BE2C (cell line): ENCODE results near the gene HOOK2.

Experiments used
- DNase-seq: peaks from one replicate; pipeline ENCODE4 v3.0.0-alpha.2; 2020
- H3K27me3 ChIP-seq: fragments of 250-450 bp; sonication (Bioruptor Pico); 2 replicates; pipeline ENCODE4 v1.5.1; 2020; ENCODE audit warnings: mild to moderate bottlenecking
- H3K36me3 ChIP-seq: fragments of 250-450 bp; sonication (Bioruptor Pico); 2 replicates; pipeline ENCODE4 v1.5.1; 2020; ENCODE audit warnings: mild to moderate bottlenecking
- H3K4me1 ChIP-seq: fragments of 250-450 bp; sonication (Bioruptor Pico); 2 replicates; pipeline ENCODE4 v1.5.1; 2020
- H3K4me3 ChIP-seq: 2 replicates; pipeline ENCODE4 v1.5.1; 2011; ENCODE audit warnings: low read depth, low read length
- H3K9me3 ChIP-seq: fragments of 250-450 bp; sonication (Bioruptor Pico); 2 replicates; pipeline ENCODE4 v1.5.1; 2020
- CTCF ChIP-seq: IDR thresholded peaks from 2 replicates; pipeline ENCODE4 v1.5.1; 2012; ENCODE audit warnings: mild to moderate bottlenecking, low read depth, low read length

The HOOK2 gene

DNA sequence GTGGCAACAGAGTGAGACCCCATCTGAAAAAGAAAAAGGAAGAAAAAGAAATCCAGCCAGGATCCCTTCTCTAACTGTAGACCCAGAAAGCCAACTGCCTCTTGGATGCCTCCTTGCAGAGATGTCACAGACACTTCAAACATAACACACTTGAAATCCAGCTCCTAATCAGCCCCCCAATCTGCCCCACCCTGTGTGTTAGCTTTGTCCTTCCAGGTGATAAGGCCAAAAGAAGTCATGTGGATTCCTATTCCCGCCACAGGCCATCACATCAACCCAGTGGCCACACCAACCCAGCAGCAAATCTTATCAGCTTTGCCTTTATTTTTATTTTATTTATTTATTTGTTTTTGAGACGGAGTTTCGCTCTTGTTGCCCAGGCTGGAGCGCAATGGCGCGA is 15.7 kb downstream of the HOOK2 start:
- DNase-seq: no peak
- Histone ChIP-seq H3K4me1 (no peaks in the 10 kb centered on the region), H3K9me3 (no peaks in the 10 kb centered on the region), H3K4me3 (no peak overlapping the region), H3K27me3 (peaks cover 8% of the 10 kb centered on the region), H3K36me3 (no peaks in the 10 kb centered on the region; the same call in 1 of the 2 replicates)
- no peak for TF ChIP-seq CTCF

DNA sequence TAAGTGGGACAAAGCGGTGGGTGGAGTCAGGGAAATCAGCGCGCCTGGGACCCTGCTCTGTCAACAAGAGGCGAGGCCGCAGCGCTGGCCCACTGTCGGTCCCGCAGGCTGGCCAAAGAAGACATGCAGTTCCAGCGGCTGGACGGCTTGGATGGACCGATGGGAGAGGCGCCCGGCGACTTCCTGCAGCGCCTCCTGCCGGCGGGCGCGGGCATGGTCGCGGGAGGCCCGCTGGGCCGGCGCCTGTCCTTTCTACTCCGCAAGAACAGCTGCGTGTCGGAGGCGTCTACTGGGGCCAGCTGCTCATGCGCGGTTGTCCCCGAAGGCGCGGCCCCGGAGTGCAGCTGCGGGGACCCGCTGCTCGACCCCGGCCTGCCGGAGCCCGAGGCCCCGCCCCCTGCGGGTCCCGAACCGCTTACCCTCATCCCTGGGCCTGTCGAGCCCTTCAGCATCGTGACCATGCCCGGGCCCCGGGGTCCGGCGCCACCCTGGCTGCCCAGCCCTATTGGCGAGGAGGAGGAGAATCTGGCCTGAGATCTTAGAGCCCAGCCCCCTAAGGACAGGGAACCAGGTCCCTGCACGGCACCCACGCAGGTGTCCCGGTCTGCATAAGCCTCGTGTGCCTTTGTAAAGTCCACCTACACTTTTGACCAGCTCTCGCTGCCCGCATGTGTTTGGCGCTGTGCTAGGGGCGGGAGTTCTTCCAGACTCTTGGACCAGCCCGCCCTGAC is 17.6 kb downstream of the HOOK2 start:
- Histone ChIP-seq H3K9me3 (no peaks in the 10 kb centered on the region), H3K27me3 (peaks cover 26% of the 10 kb centered on the region), H3K4me3 (peak overlapping the region; percentile 44), H3K36me3 (no peaks in the 10 kb centered on the region), H3K4me1 (no peaks in the 10 kb centered on the region)
- peak; percentile 88 for TF ChIP-seq CTCF
- DNase-seq: peak; percentile 83

- Histone ChIP-seq H3K4me1 (no peaks in the 10 kb centered on the region), H3K9me3 (no peaks in the 10 kb centered on the region), H3K36me3 (no peaks in the 10 kb centered on the region), H3K27me3 (peaks cover 38% of the 10 kb centered on the region), H3K4me3 (no peak overlapping the region)
- no peak for DNase-seq
- no peak for TF ChIP-seq CTCF
Measured at GRCh38 chr19:12756150-12756883, 19.0 kb downstream of the HOOK2 start.

- no peak overlapping the region for H3K4me3 ChIP-seq
- no peak for TF ChIP-seq CTCF
- H3K9me3 ChIP-seq: no peaks in the 10 kb centered on the region
- H3K36me3 ChIP-seq: no peaks in the 10 kb centered on the region
- no peak for DNase-seq
- no peaks in the 10 kb centered on the region for H3K4me1 ChIP-seq
- peaks cover 55% of the 10 kb centered on the region for H3K27me3 ChIP-seq
Measured at GRCh38 chr19:12754465-12755196, 20.7 kb downstream of the HOOK2 start.

- Histone ChIP-seq H3K9me3 (no peaks in the 10 kb centered on the region), H3K36me3 (peaks cover 6% of the 10 kb centered on the region), H3K27me3 (peaks cover 58% of the 10 kb centered on the region), H3K4me1 (no peaks in the 10 kb centered on the region), H3K4me3 (no peak overlapping the region)
- TF ChIP-seq CTCF: no peak
- DNase-seq: no peak
Measured at GRCh38 chr19:12752056-12752781, 23.1 kb downstream of the HOOK2 start.
